ENCODE data around the gene ERC2. TPM values are rescaled to one million over a fixed set of nuclear protein-coding genes. Genes with fewer than 3 reads are reported as not detected.

The ERC2 gene
- total RNA-seq, 2 donors from 2014 or later, result 16.1 to 22.8 TPM

GRCh38 chr3:56055546-56055945 lies 412.7 kb downstream of the ERC2 start:
- Mint-ChIP-seq H3K27ac (no peak overlapping the region), H3K4me1 (peaks cover 48% of the 10 kb centered on the region)
- H3K9me3 ChIP-seq (ENCODE audit: control insufficient read depth, low read length), result no peaks in the 10 kb centered on the region

DNA sequence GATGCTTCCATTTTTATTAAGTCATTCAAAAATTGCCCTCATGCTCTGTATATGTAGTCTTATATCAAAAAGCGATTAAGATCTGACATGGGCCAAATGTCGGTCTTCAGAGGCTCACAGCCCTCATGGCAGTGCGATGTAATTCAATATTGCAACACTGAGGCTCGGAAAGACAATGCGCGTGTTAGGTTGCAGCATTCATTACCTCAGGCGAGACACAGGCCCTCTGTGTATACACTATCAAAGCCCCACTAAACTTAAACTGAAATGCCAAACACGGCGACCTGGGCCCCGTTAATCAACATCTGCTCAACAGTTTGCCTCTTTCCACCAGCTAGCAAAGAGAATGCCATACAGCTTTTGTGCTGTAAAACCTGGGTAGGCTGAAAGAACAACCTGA lies 413.4 kb downstream of the ERC2 start:
- DNase-seq, result no peak
- no peak overlapping the region for H3K27ac ChIP-seq (ENCODE audit: low read depth, low read length)
- no peak overlapping the region for H3K9ac ChIP-seq (ENCODE audit: extremely low read depth, low read length, poor library complexity, severe bottlenecking)
- no peaks in the 10 kb centered on the region for H3K36me3 ChIP-seq (ENCODE audit: control insufficient read depth, insufficient read depth, low read length)
- no peaks in the 10 kb centered on the region for H3K27me3 ChIP-seq (ENCODE audit: control insufficient read depth, insufficient read depth, low read length, poor library complexity, severe bottlenecking)
- H3K9me3 ChIP-seq (ENCODE audit: control insufficient read depth, low read length), result no peaks in the 10 kb centered on the region
- no peak overlapping the region for H3K4me3 ChIP-seq (ENCODE audit: low read length)
- Mint-ChIP-seq H3K4me1 (peaks cover 55% of the 10 kb centered on the region), H3K27ac (no peak overlapping the region), H3K4me3 (no peak overlapping the region), H3K27me3 (ENCODE audit: insufficient read depth) (no peaks in the 10 kb centered on the region), H3K36me3 (ENCODE audit: low read depth) (no peaks in the 10 kb centered on the region), H3K9me3 (no peaks in the 10 kb centered on the region)
- TF ChIP-seq, protein P1, sequence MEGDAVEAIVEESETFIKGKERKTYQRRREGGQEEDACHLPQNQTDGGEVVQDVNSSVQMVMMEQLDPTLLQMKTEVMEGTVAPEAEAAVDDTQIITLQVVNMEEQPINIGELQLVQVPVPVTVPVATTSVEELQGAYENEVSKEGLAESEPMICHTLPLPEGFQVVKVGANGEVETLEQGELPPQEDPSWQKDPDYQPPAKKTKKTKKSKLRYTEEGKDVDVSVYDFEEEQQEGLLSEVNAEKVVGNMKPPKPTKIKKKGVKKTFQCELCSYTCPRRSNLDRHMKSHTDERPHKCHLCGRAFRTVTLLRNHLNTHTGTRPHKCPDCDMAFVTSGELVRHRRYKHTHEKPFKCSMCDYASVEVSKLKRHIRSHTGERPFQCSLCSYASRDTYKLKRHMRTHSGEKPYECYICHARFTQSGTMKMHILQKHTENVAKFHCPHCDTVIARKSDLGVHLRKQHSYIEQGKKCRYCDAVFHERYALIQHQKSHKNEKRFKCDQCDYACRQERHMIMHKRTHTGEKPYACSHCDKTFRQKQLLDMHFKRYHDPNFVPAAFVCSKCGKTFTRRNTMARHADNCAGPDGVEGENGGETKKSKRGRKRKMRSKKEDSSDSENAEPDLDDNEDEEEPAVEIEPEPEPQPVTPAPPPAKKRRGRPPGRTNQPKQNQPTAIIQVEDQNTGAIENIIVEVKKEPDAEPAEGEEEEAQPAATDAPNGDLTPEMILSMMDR (conservative IDR thresholded peaks at IDR 0.05), result no peak
- 83 to 93% methylated on average over 7 to 10 of the region's 10 CpGs for WGBS, 2 experiments (ENCODE audit: insufficient coverage in 1 of 2, insufficient read length in 1 of 2)
- peaks cover 10% of the 10 kb centered on the region for H3K4me1 ChIP-seq (ENCODE audit: control insufficient read depth, insufficient read depth, low read length)

More at GRCh38 chr3:56055546-56055945, 412.7 kb downstream of the ERC2 start:
- Mint-ChIP-seq H3K9me3 (no peaks in the 10 kb centered on the region), H3K36me3 (ENCODE audit: low read depth) (no peaks in the 10 kb centered on the region), H3K27me3 (ENCODE audit: insufficient read depth) (no peaks in the 10 kb centered on the region), H3K4me3 (no peak overlapping the region)
- H3K27me3 ChIP-seq (ENCODE audit: control insufficient read depth, insufficient read depth, low read length, poor library complexity, severe bottlenecking), result no peaks in the 10 kb centered on the region
- 66 to 73% methylated on average over 4 of the region's 4 CpGs for WGBS, 2 experiments (ENCODE audit: insufficient coverage in 1 of 2, insufficient read length in 1 of 2)
- no peaks in the 10 kb centered on the region for H3K36me3 ChIP-seq (ENCODE audit: control insufficient read depth, insufficient read depth, low read length)
- peak; percentile 52 for DNase-seq
- TF ChIP-seq, protein P1 (conservative IDR thresholded peaks at IDR 0.05), result no peak
- H3K4me1 ChIP-seq (ENCODE audit: control insufficient read depth, insufficient read depth, low read length), result peaks cover 10% of the 10 kb centered on the region
- H3K4me3 ChIP-seq (ENCODE audit: low read length), result no peak overlapping the region
- H3K9ac ChIP-seq (ENCODE audit: extremely low read depth, low read length, poor library complexity, severe bottlenecking), result no peak overlapping the region
- H3K27ac ChIP-seq (ENCODE audit: low read depth, low read length), result no peak overlapping the region

- TF ChIP-seq, protein P1 (conservative IDR thresholded peaks at IDR 0.05), result no peak
- H3K4me3 Mint-ChIP-seq, result no peak overlapping the region
- H3K4me3 ChIP-seq (ENCODE audit: low read length), result no peak overlapping the region
- H3K27ac Mint-ChIP-seq, result no peak overlapping the region
- peaks cover 2% of the 10 kb centered on the region for H3K27me3 Mint-ChIP-seq (ENCODE audit: insufficient read depth)
- 83 to 92% methylated on average over 2 to 3 of the region's 3 CpGs for WGBS, 2 experiments (ENCODE audit: insufficient coverage in 1 of 2, insufficient read length in 1 of 2)
- no peak overlapping the region for H3K9ac ChIP-seq (ENCODE audit: extremely low read depth, low read length, poor library complexity, severe bottlenecking)
- H3K4me1 ChIP-seq (ENCODE audit: control insufficient read depth, insufficient read depth, low read length), result peaks cover 10% of the 10 kb centered on the region
- no peaks in the 10 kb centered on the region for H3K36me3 Mint-ChIP-seq (ENCODE audit: low read depth)
- H3K4me1 Mint-ChIP-seq, result peaks cover 64% of the 10 kb centered on the region
- DNase-seq, result no peak
- no peaks in the 10 kb centered on the region for H3K36me3 ChIP-seq (ENCODE audit: control insufficient read depth, insufficient read depth, low read length)
- H3K27me3 ChIP-seq (ENCODE audit: control insufficient read depth, insufficient read depth, low read length, poor library complexity, severe bottlenecking), result peaks cover 1% of the 10 kb centered on the region
- H3K27ac ChIP-seq (ENCODE audit: low read depth, low read length), result no peak overlapping the region
- H3K9me3 ChIP-seq (ENCODE audit: control insufficient read depth, low read length), result no peaks in the 10 kb centered on the region
- H3K9me3 Mint-ChIP-seq, result no peaks in the 10 kb centered on the region
Measured at GRCh38 chr3:56053727-56054126, 414.5 kb downstream of the ERC2 start.
